Kidney tubule cell (primary cell): ENCODE results near the gene ODAD4.
A peak's percentile ranks its signal among the peaks of the same experiment; 100 is the strongest.
"Not testable (repeated sequence)": the region's sequence is repeated elsewhere in the genome, so short reads cannot be mapped to it uniquely, and the experiment has no call there.

ENCODE experiments used
- DNase-seq: peaks from one replicate; pipeline ENCODE4 v3.0.0-alpha.2; 2018; ENCODE audit warnings: low spot score

ODAD4 gene

DNA sequence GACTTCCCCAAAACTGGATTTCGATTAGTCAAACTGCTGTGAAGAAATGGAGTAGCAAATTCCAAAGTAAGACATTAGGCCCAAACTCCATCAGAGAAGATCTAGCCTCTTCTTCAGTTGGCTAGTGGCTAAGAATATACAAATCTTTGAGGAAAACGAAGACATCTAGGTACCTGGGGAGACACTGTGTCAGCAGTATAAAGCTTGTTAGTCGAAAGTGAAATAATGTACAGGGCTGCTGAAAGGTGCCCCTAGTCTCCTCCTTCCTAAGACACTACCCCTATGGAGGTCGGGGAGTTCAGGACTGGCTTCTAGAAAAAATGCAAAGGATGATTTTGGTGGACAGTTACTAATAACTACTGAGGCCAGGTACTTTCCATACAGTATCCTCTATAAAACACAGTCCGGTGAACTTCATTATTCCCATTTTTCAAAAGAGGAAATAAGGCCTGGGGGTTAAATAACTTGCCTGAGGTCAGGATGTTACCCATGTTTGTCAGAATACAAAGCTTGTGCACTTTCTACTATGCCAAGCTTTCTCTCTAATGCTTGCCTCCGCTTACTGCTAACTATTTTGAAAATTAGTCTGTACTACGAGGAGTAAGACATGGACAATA lies 71.9 kb downstream of the ODAD4 start:
- DNase-seq, result no peak

DNA sequence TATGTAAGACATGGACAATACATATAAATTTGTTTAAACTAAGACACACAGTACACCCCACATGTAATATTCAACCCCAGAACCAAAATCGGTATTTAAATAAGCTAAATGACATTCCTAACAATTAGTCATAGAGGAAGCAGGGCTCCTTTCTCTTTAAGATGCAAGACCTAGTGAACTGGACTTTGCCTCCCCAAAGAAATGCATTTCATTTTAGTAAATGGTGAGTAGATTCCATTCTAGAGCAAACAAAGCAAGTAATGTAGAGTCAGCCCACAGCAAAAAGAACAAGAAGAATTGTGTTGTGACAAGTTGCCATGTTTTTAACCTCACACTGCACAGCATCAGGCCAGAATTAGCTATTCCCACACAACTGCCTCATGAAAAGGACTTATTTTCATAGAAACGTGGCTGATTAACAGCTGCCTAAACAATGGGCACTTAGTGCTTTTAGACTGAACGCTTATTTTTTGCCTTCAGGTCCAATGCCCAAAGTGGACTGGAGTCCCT lies 72.4 kb downstream of the ODAD4 start:
- DNase-seq, result peak; percentile 67

DNA sequence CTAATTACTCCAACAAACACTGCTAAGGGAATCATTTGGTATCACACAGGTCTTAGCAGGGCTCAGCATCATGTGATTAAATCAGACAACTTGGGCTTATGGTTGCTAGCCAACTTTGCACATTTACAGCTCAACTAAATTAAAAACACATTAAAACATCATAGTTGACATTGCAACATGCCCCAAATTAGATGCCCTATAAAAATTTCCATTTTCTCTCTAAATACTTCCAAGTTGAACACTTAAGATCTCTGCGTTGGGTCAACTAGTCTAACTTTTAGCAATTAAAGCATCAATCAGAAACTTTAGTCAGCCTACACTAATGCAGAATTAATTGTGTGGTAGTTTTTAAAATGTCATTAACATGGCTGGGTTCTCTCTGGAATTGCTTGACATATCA lies 74.7 kb downstream of the ODAD4 start:
- DNase-seq, result no peak

DNA sequence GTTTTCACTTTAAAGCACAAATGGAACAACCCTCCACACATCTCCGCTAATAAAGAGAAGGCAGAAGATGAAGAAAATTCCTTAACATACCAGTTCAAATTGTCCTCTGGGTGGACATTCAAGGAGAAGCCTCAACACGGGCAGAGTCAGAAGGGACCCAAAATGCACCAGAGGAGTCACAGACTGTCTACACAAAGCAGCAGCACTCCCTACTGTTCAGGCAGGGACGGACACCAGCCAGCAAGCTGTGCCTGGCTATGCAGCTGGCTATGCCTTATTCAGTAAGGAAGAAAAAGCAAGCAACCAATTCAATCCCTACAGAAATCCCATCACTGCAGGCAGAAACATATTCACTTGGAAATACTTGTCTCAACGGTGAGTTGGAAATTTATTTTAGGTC lies 78.8 kb downstream of the ODAD4 start:
- DNase-seq, result no peak

DNA sequence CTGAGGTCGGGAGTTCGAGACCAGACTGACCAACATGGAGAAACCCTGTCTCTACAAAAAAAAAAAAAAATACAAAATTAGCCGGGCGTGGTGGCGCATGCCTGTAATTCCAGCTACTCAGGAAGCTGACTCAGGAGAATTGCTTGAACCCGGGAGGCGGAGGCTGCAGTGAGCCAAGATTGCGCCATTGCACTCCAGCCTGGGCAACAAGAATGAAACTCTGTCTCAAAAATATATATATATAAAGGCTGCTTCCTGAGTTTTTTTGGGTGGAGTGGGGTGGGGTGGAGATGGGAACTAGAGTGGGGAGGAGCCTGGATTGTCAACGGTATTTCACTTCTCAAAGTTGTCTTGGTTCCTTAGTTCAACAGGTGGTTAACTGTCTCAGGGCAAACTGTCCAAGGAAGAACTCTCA lies 79.9 kb downstream of the ODAD4 start:
- peak; percentile 46 for DNase-seq

DNA sequence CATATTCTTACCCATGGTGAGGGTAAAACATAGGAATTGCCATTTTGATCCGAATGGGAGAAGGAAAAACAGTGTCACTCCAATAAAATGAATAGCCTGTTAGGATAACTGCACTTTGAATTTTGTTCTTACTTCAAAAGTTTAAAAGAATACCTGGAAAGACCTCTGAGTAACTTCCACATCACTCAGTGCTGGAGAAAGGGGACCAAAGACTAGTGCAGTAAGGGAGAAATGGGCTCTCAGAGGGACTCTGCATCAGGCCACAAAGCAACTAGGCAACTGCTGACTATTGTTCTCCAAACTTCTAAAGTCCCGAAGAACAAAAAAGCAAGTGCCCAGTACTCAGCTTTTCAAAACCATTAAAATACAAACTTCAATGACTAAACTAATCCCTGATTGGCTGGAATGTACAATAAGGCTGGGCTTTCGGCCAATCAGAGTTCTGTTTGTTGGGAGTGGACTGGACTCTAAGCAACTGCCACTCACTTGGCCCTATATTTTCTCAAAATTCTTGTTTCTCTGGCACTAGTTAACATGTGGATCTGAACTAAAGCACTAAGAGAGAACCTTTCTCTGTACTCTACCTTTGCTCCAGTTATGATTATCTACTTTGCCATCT lies 80.6 kb downstream of the ODAD4 start:
- DNase-seq, result peak; percentile 26

DNA sequence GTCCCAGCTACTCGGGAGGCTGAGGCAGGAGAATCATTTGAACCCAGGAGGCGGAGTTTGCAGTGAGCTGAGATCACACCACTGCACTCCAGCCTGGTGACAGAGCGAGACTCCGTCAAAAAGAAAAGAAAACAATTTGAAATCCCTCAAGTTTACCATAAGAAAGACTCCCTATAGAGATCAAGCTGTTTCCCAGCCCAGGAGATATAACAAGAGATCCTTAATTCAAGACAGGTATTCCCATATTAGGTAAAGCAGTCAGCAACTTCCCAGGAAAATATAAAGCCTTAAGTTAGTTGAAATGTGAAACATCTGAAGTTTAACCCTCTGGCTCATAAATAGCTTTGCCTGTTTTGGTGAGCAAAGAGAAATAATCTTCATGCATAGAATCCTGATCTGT lies 81.9 kb downstream of the ODAD4 start:
- not testable (repeated sequence) for DNase-seq

DNA sequence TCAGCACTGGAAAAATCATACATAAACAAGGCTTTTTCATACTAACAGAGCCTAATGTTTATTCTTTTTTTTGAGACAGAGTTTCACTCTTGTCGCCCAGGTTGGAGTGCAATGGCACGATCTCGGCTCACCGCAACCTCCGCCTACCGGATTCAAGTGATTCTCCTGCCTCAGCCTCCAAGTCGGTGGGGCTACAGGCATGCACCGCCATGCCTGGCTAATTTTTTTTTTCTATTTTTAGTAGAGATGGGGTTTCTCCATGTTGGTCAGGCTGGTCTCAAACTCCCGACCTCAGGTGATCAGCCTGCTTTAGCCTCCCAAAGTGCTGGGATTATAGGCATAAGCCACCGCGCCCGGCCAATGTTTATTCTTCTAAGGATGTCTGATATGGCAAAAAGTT lies 83.3 kb downstream of the ODAD4 start:
- not testable (repeated sequence) for DNase-seq
